Urinary bladder (tissue), 4 donors: ENCODE results near the gene ACR. TPM values are rescaled to one million over a fixed set of nuclear protein-coding genes. Genes with fewer than 3 reads are reported as not detected.
A peak's percentile ranks its signal among the peaks of the same experiment; 100 is the strongest.
"Not testable (repeated sequence)": the region's sequence is repeated elsewhere in the genome, so short reads cannot be mapped to it uniquely, and the experiment has no call there.

Experiments used
- DNase-seq: peaks from one replicate; pipeline ENCODE4 v3.0.0-alpha.2; 2015; ENCODE audit errors: extremely low spot score
- H3K27ac ChIP-seq: one replicate; pipeline ENCODE4 v1.5.1; 2013; ENCODE audit warnings: low read depth, mild to moderate bottlenecking, moderate library complexity
- H3K36me3 ChIP-seq: one replicate; pipeline ENCODE4 v1.6.1; 2013; ENCODE audit warnings: mild to moderate bottlenecking, moderate library complexity; ENCODE audit not compliant: insufficient read depth
- H3K4me1 ChIP-seq: one replicate; pipeline ENCODE4 v1.6.1; 2013; ENCODE audit warnings: mild to moderate bottlenecking, moderate library complexity; ENCODE audit not compliant: insufficient read depth
- H3K4me3 ChIP-seq: one replicate; pipeline ENCODE4 v1.5.1; 2013; ENCODE audit warnings: low read depth, low read length
- WGBS: extraction: QIAGEN DNeasy Blood & Tissue Kit; methylation state at CpG from one replicate; pipeline ENCODE4 v1.1.7; 2013; 5-methylcytosine and 5-hydroxymethylcytosine counted together
- polyA plus RNA-seq: library from polyadenylated mRNA; stranded (reverse); fragments of 200-250 nt; gene quantifications from one replicate; pipeline ENCODE4 v1.2.3, GENCODE V29; 2013
- small RNA-seq: library from RNA; depleted of rRNA; stranded (forward); fragments of <200 nt; gene quantifications from one replicate; pipeline ENCODE3, GENCODE V24; 2014
- total RNA-seq: library from RNA; depleted of rRNA; stranded (reverse); fragments of >200 nt; gene quantifications from one replicate; pipeline ENCODE4 v1.2.3, GENCODE V29; 2014
- donor health status: healthy with polysubstance abuse.
- donor health status: healthy.

The ACR gene
- total and polyA plus RNA-seq, 2 donors, result 0.30 TPM; not detected in 1

- H3K4me1 ChIP-seq, H3K4me3 ChIP-seq, DNase-seq, H3K36me3 ChIP-seq, H3K27ac ChIP-seq: not testable (repeated sequence)
- WGBS, result 22% methylated on average over 12 of the region's 12 CpGs
Measured at GRCh38 chr22:50775132-50775531, 37.1 kb downstream of the ACR start.

GRCh38 chr22:50777631-50778030, 39.6 kb downstream of the ACR start:
- 96% methylated on average over 5 of the region's 5 CpGs for WGBS
- DNase-seq, result not testable (repeated sequence)

DNA sequence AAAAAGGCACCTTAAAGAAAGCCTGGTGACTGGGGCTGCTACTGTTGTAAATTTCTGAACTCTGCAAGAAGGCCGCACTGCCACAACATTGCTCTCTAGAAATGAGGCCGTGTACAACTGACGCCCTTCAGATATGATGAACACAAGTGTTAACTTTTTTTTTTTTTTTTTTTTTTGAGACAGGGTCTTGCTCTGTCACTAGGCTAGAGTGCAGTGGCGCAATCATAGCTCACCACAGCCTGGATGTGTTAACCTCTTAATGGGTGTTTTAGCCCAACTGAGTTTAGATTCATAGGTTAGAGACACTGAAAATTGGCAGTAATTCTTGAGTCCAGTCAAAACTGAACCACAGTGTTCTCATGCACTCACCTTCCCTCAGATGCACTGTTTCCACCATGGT, 42.2 kb downstream of the ACR start:
- not testable (repeated sequence) for H3K4me1 ChIP-seq, DNase-seq, H3K4me3 ChIP-seq, H3K27ac ChIP-seq, H3K36me3 ChIP-seq
- 87% methylated on average over 4 of the region's 4 CpGs for WGBS

More at GRCh38 chr22:50777631-50778030, 39.6 kb downstream of the ACR start:
- H3K36me3 ChIP-seq, H3K4me1 ChIP-seq, H3K27ac ChIP-seq, H3K4me3 ChIP-seq: not testable (repeated sequence)

- H3K27ac ChIP-seq, H3K4me1 ChIP-seq, H3K4me3 ChIP-seq, DNase-seq, H3K36me3 ChIP-seq: not testable (repeated sequence)
- WGBS, result 90% methylated on average over 2 of the region's 3 CpGs
Measured at GRCh38 chr22:50782253-50782652, 44.2 kb downstream of the ACR start.

DNA sequence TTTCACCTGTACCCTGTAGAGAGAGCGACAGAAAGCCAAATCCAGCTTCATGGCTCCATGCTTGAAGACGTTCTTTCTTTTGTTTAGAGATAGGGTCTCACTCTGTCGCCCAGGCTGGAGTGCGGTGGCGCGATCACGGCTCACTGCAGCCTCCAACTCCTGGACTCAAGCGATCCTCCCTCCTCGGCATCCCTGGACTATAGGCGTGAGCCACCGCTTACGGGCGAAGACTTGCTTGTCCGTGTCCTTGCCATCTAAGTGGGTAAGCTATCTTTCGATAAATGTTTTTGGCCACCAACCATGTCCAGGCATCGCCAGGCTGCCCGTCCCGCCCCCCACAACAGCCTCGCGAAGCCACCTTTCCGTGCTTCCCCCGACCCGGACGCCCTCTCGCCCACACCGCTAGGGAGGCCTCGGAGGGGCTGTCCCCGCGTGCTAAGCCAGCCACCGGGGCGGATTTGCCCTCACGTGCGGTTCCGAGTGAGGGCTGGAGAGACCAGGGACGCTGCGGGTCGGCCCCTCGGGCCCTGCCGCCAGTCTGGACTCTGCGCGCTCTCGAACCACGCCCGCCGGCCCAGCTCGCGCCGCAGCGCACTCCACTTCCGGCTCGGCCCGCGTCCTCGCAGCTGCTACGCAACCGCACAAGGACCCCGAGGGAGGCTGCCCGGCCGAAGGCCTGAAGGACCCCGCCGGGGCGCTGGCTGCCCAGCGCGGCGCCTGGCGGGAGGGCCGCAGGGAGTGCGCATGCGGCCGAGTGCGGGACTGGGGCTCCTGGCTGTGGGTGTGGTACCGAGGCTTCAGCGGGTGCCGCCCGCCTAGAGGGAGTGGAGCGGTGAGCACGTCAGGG, 45.3 kb downstream of the ACR start, which contains the start of gene RABL2B:
RABL2B (minus strand) TSS at position 604 of the 847 bp plus-strand sequence. CDS start 1,342 bp downstream, outside the sequence.
- DNase-seq, result peak; percentile 55
- H3K36me3 ChIP-seq, H3K4me1 ChIP-seq, H3K27ac ChIP-seq: not testable (repeated sequence)
- peak within 1 kb of the TSS; percentile 30 for H3K4me3 ChIP-seq
- WGBS, result under 1% methylated on average over 58 of the region's 77 CpGs

- H3K4me3 ChIP-seq, result peak overlapping the region; percentile 18
- H3K27ac ChIP-seq, H3K4me1 ChIP-seq, H3K36me3 ChIP-seq, DNase-seq: not testable (repeated sequence)
- under 1% methylated on average over 11 of the region's 16 CpGs for whole genome bisulfite sequencing
Measured at GRCh38 chr22:50783880-50784276, 45.9 kb downstream of the ACR start.

DNA sequence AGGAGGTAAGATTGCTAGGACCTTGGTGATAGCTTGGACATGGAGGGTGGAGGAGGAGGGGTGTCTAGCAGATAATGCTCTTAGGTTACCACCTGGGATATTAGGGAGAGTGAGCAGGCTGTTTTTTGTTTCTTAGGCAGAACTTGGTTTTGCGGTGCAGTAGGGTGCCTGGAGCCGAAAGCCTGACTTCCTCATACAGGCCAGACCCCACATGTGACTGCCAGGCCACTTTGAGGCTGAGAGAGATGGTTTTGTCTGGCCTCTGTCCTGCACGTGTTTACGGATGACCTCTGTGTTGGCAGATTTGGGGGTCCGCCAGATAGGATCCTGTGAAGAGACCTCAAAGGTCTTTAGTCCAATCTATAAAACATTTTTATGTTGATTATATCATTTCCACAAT, 47.3 kb downstream of the ACR start:
- DNase-seq, H3K4me1 ChIP-seq, H3K4me3 ChIP-seq, H3K27ac ChIP-seq, H3K36me3 ChIP-seq: not testable (repeated sequence)
- 83% methylated on average over 5 of the region's 5 CpGs for WGBS

GRCh38 chr22:50786936-50787335, 48.9 kb downstream of the ACR start:
- WGBS, result 53% methylated on average over 4 of the region's 5 CpGs
- H3K27ac ChIP-seq, H3K4me1 ChIP-seq, H3K36me3 ChIP-seq, H3K4me3 ChIP-seq, DNase-seq: not testable (repeated sequence)

Small RNA genes lying within 50 kb of the gene (small RNA-seq; reads per million reads assigned to genes)
- not detected for gene RNU6-409P

Other genes starting within 250 kb of the ACR start
- 21.4 TPM for gene LMF2, start 230.5 kb upstream of the ACR start, total RNA-seq
- 61.3 TPM for gene LMF2, start 230.5 kb upstream of the ACR start, polyA plus RNA-seq
- gene NCAPH2, start 230.0 kb upstream of the ACR start, total RNA-seq, result 27.5 TPM
- 38.4 TPM for gene NCAPH2, start 230.0 kb upstream of the ACR start, polyA plus RNA-seq
- 0.79 TPM for gene SCO2, start 212.6 kb upstream of the ACR start, total RNA-seq
- gene SCO2, start 212.6 kb upstream of the ACR start, polyA plus RNA-seq, result 3.3 TPM
- 9.5 TPM for gene TYMP, start 208.2 kb upstream of the ACR start, total RNA-seq
- gene TYMP, start 208.2 kb upstream of the ACR start, polyA plus RNA-seq, result 84.1 TPM
- gene KLHDC7B, start 192.3 kb upstream of the ACR start, total RNA-seq, result 0.11 TPM
- 0.33 TPM for gene KLHDC7B, start 192.3 kb upstream of the ACR start, polyA plus RNA-seq
- not detected for gene SYCE3, start 175.3 kb upstream of the ACR start, total RNA-seq
- gene SYCE3, start 175.3 kb upstream of the ACR start, polyA plus RNA-seq, result not detected
- gene CPT1B, start 159.8 kb upstream of the ACR start, total RNA-seq, result 6.2 TPM
- 5.5 TPM for gene CPT1B, start 159.8 kb upstream of the ACR start, polyA plus RNA-seq
- 28.0 TPM for gene CHKB, start 155.4 kb upstream of the ACR start, total RNA-seq
- gene CHKB, start 155.4 kb upstream of the ACR start, polyA plus RNA-seq, result 45.7 TPM
- gene MAPK8IP2, start 137.4 kb upstream of the ACR start, total RNA-seq, result 1.2 TPM
- 1.6 TPM for gene MAPK8IP2, start 137.4 kb upstream of the ACR start, polyA plus RNA-seq
- 8.7 TPM for gene ARSA, start 110.1 kb upstream of the ACR start, total RNA-seq
- gene ARSA, start 110.1 kb upstream of the ACR start, polyA plus RNA-seq, result 36.3 TPM
- gene SHANK3, start 65.4 kb upstream of the ACR start, total RNA-seq, result 8.1 TPM
- 18.5 TPM for gene SHANK3, start 65.4 kb upstream of the ACR start, polyA plus RNA-seq
- gene RABL2B, start 45.4 kb downstream of the ACR start, total RNA-seq, result 9.5 TPM
- gene RABL2B, start 45.4 kb downstream of the ACR start, polyA plus RNA-seq, result 21.0 TPM